Spleen (tissue), 11 donors: ENCODE measurements around the gene KSR2. TPM values are rescaled to one million over a fixed set of nuclear protein-coding genes. Genes with fewer than 3 reads are reported as not detected.

ENCODE experiments used
- DNase-seq: peaks from one replicate; pipeline ENCODE4 v3.0.0-alpha.2; 2020
- H3K27ac ChIP-seq, 8 donors: fragments of 200-600 bp; sonication (generic) in 7 of 8; 1 replicate in 4 of 8; 2 replicates in 4 of 8; pipeline versions ENCODE4 v1.5.0 to v1.8.0; 2016 to 2021; ENCODE audit warnings: inconsistent platforms in 4 of 8, mild to moderate bottlenecking in 4 of 8, moderate library complexity in 1 of 8
- H3K27me3 ChIP-seq, 7 donors: fragments of 200-600 bp; sonication (generic) in 6 of 7; replicated peaks in 1 of 7; 1 replicate in 4 of 7; 2 replicates in 3 of 7; pipeline versions ENCODE4 v1.5.0 to v1.8.0; 2016 to 2021; ENCODE audit warnings: inconsistent platforms in 3 of 7, mild to moderate bottlenecking in 1 of 7
- H3K36me3 ChIP-seq, 6 donors: fragments of 200-600 bp; sonication (generic) in 5 of 6; 1 replicate in 4 of 6; 2 replicates in 2 of 6; pipeline versions ENCODE4 v1.5.0 to v1.8.0; 2016 to 2021; ENCODE audit warnings: inconsistent platforms in 2 of 6
- H3K4me1 ChIP-seq, 6 donors: fragments of 200-600 bp; sonication (generic) in 5 of 6; 1 replicate in 3 of 6; 2 replicates in 3 of 6; pipeline versions ENCODE4 v1.5.0 to v1.8.0; 2016 to 2021; ENCODE audit warnings: inconsistent platforms in 3 of 6
- H3K4me3 ChIP-seq, 8 donors: fragments of 200-600 bp; sonication (generic) in 7 of 8; 1 replicate in 4 of 8; 2 replicates in 4 of 8; pipeline versions ENCODE4 v1.5.0 to v1.8.0; 2016 to 2021; ENCODE audit warnings: inconsistent platforms in 4 of 8, mild to moderate bottlenecking in 4 of 8, moderate library complexity in 2 of 8
- H3K9me3 ChIP-seq, 8 donors: fragments of 200-600 bp; sonication (generic) in 7 of 8; 1 replicate in 4 of 8; 2 replicates in 4 of 8; pipeline versions ENCODE4 v1.5.0 to v1.8.0; 2016 to 2021; ENCODE audit warnings: inconsistent platforms in 4 of 8
- POLR2A ChIP-seq, 3 donors: fragments of 450-650 bp; IDR thresholded peaks; one replicate each; pipeline ENCODE4 v1.5.1; 2017; ENCODE audit warnings: antibody characterized with exemption in 3 of 3, mild to moderate bottlenecking in 1 of 3
- POLR2AphosphoS5 ChIP-seq, 3 donors: sonication (generic); formaldehyde crosslinking; IDR thresholded peaks; one replicate each; pipeline ENCODE4 v1.5.1; 2017; ENCODE audit warnings: antibody characterized with exemption in 3 of 3
- WGBS, 5 donors: extraction: QIAGEN DNeasy Blood & Tissue Kit in 3 of 5; methylation state at CpG; one replicate each; pipeline versions ENCODE4 v1.1.5 to v1.1.7; 2013 to 2018; 5-methylcytosine and 5-hydroxymethylcytosine counted together
- intact Hi-C: fragments of 100-400 bp; cut with DNase I; formaldehyde crosslinking; loops from one replicate; pipeline ENCODE4 v1.15.0; 2023; ENCODE audit warnings: low total_unique reads
- polyA plus RNA-seq, 3 donors: library from polyadenylated mRNA; stranded (reverse); fragments of 200-250 nt; gene quantifications; one replicate each; pipeline ENCODE4 v1.2.1, GENCODE V29; 2013
- total RNA-seq, 7 donors: library from RNA; depleted of rRNA in 3 of 7; stranded (reverse); fragments of >200 nt in 3 of 7; fragmentation: NEBNext Ultra II Directional in 4 of 7; extraction: Animal tissue kit (Norgen Biotek cat#: 25700) in 4 of 7; gene quantifications; one replicate each; pipeline versions ENCODE4 v1.1.0 to v1.2.1, GENCODE V29; 2016 to 2021
- TF ChIP-seq, protein P1 (sequence below), 11 experiments: fragments of 200-600 bp in 7 of 11; fragments of 450-650 bp in 4 of 11; sonication (generic) in 4 of 11; IDR thresholded peaks in 8 of 11; conservative IDR thresholded peaks in 3 of 11; 1 replicate in 7 of 11; 2 replicates in 4 of 11; pipeline versions ENCODE4 v1.4.0 to v1.8.0; 2016 to 2021; ENCODE audit warnings: antibody characterized with exemption in 11 of 11, inconsistent platforms in 4 of 11, mild to moderate bottlenecking in 1 of 11
- donor health status: healthy with polysubstance abuse.
- donor health status: DM: no; HTN: no; CAD: no; lungs with moderate emphysema.
- donor health status: DM: no; HTN: no; CAD: no.
- donor health status: Bipolar disorder and iron deficiency.
- donor health status: healthy.
- donor health status: DM: no; HTN: no; CAD: no.
- donor health status: DM: yes; HTN: yes; CAD: no.

Gene KSR2
- total and polyA plus RNA-seq, 10 donors: under 0.01 to 0.09 (median 0.02) TPM; not detected in 4

DNA sequence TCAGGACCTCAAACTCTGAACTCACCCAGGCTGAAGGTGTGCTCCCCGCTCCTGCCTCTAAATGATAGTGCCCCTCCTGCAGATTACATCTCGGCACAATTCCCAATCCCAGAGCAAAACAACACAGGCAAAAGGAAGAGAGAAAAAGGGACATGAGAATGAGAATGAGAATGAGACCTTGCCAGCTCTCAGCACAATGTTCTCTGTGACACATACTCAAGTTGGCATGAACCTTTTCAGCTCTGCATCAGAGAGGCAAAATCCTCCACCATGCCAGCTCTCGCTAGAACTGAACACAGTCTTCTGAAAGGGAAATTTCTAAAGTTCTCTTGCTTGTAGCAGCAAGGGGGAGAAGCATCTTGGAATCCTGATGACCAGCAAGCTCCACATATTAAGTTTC, 84.6 kb downstream of the KSR2 start:
- TF ChIP-seq, protein P1, sequence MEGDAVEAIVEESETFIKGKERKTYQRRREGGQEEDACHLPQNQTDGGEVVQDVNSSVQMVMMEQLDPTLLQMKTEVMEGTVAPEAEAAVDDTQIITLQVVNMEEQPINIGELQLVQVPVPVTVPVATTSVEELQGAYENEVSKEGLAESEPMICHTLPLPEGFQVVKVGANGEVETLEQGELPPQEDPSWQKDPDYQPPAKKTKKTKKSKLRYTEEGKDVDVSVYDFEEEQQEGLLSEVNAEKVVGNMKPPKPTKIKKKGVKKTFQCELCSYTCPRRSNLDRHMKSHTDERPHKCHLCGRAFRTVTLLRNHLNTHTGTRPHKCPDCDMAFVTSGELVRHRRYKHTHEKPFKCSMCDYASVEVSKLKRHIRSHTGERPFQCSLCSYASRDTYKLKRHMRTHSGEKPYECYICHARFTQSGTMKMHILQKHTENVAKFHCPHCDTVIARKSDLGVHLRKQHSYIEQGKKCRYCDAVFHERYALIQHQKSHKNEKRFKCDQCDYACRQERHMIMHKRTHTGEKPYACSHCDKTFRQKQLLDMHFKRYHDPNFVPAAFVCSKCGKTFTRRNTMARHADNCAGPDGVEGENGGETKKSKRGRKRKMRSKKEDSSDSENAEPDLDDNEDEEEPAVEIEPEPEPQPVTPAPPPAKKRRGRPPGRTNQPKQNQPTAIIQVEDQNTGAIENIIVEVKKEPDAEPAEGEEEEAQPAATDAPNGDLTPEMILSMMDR (IDR thresholded peaks at IDR 0.05 in 8 of 11, conservative IDR thresholded peaks at IDR 0.05 in 3 of 11): no peak
- H3K27me3 ChIP-seq: peaks cover 0 to 4% (median 0%) of the 10 kb centered on the region in 7 donors
- no peaks in the 10 kb centered on the region for H3K36me3 ChIP-seq
- no peaks in the 10 kb centered on the region for H3K9me3 ChIP-seq
- 78 to 88% (median 80%) methylated on average over 3 of the region's 3 CpGs for WGBS, 5 donors
- no peaks in the 10 kb centered on the region for H3K4me1 ChIP-seq
- H3K27ac ChIP-seq: no peak overlapping the region
- no peak overlapping the region for H3K4me3 ChIP-seq
- intact Hi-C loops: no loop called here
- no peak for DNase-seq

DNA sequence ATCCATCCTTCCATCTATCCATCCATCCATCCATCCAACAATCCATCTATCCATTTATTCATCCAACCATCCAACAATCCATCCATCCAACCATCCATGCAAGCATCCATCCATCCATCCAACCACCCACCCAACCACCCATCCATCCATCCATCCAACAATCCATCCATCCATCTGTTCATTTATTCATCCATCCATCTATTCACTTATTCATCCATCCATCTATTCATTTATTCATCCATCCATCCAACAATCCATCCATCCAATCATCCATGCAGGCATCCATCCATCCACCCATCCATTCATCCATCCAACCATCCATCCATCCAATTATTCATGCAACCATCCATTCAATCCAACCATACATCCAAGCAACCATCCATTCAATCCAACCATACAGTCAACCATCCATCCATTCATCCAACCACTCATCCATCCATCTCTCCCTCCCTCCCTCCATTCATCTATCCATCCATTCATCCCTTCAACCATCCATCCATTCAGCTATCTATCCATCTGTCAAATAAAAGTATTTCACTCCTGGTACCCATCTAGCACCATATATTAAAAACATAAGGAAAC, 86.1 kb downstream of the KSR2 start:
- no peaks in the 10 kb centered on the region for H3K9me3 ChIP-seq

DNA sequence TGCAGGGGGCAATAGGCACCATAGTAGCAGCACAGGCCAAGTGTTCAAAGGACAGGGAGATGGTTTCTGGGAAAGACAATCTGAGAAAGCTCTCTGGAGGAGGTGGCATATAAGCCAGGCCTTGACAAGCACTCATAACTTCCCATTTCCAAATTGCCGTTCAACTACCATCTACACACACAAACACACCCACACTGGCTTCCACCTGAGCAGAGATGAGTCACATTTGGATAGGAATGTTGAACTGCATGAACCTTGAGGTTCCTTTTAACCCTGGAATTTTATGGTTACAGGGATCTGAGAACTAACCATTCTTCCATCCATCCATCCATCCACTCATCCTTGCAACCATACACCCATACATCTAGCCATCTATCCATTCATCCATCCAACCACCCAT, 86.6 kb downstream of the KSR2 start:
- H3K4me1 ChIP-seq: no peaks in the 10 kb centered on the region
- no peaks in the 10 kb centered on the region for H3K36me3 ChIP-seq
- DNase-seq: no peak
- H3K9me3 ChIP-seq: no peaks in the 10 kb centered on the region
- 85 to 100% (median 92%) methylated on average over 1 of the region's 1 CpG for WGBS, 5 donors
- H3K27me3 ChIP-seq: peaks cover 0 to 18% (median 8%) of the 10 kb centered on the region in 7 donors
- intact Hi-C loops: no loop called here
- no peak for TF ChIP-seq POLR2AphosphoS5 (IDR thresholded peaks at IDR 0.05)
- TF ChIP-seq, protein P1 (IDR thresholded peaks at IDR 0.05 in 8 of 11, conservative IDR thresholded peaks at IDR 0.05 in 3 of 11): no peak
- no peak for TF ChIP-seq POLR2A (IDR thresholded peaks at IDR 0.05)
- no peak overlapping the region for H3K4me3 ChIP-seq
- H3K27ac ChIP-seq: no peak overlapping the region

More for the DNA sequence above, 86.1 kb downstream of the KSR2 start:
- no peak for DNase-seq
- H3K4me3 ChIP-seq: no peak overlapping the region
- intact Hi-C loops: no loop called here
- H3K4me1 ChIP-seq: no peaks in the 10 kb centered on the region
- no peak overlapping the region for H3K27ac ChIP-seq
- H3K36me3 ChIP-seq: no peaks in the 10 kb centered on the region
- TF ChIP-seq POLR2A (IDR thresholded peaks at IDR 0.05) (no peak), POLR2AphosphoS5 (IDR thresholded peaks at IDR 0.05) (no peak)
- TF ChIP-seq, protein P1 (IDR thresholded peaks at IDR 0.05 in 8 of 11, conservative IDR thresholded peaks at IDR 0.05 in 3 of 11): no peak
- peaks cover 0 to 13% (median 6%) of the 10 kb centered on the region in 7 donors for H3K27me3 ChIP-seq

DNA sequence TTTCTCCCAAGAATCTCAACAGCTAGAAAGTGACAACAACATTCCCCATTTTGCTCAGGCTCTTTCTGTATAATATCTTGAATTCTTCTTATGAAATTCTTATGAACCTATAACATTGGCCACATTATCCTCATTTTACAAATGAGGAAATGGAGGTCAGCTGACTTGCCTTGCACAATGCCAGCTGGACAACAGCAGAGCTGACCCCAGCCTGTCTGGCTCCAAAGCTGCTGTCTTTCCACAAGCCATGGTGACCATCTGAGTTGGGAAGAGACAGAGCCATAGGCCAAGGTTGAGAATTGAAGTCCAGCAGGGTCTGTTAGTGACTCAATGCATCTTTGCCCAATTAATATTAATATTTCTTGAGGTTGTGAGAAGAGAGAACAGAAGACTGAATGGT, 87.3 kb downstream of the KSR2 start:
- H3K9me3 ChIP-seq: no peaks in the 10 kb centered on the region
- H3K27me3 ChIP-seq: peaks cover 0 to 23% (median 8%) of the 10 kb centered on the region in 7 donors
- H3K27ac ChIP-seq: no peak overlapping the region
- TF ChIP-seq, protein P1 (IDR thresholded peaks at IDR 0.05 in 8 of 11, conservative IDR thresholded peaks at IDR 0.05 in 3 of 11): no peak
- TF ChIP-seq POLR2A (IDR thresholded peaks at IDR 0.05) (no peak), POLR2AphosphoS5 (IDR thresholded peaks at IDR 0.05) (no peak)
- no peaks in the 10 kb centered on the region for H3K4me1 ChIP-seq
- intact Hi-C loops: no loop called here
- H3K4me3 ChIP-seq: no peak overlapping the region
- DNase-seq: no peak
- no peaks in the 10 kb centered on the region for H3K36me3 ChIP-seq
